Central memory CD8-positive, alpha-beta T cell (primary cell): ENCODE data around the gene OR10K1.
"Not testable (repeated sequence)": the region's sequence is repeated elsewhere in the genome, so short reads cannot be mapped to it uniquely, and the experiment has no call there.

Source experiments
- ATAC-seq: fragments of 150-1000 bp; cut with Tn5 transposase; replicated peaks from 2 replicates; pipeline ENCODE4 v1.10.0; 2022; ENCODE audit warnings: mild to moderate bottlenecking, moderate FRiP score, moderate number of reproducible peaks; ENCODE audit not compliant: poor library complexity, severe bottlenecking; ENCODE audit errors: extremely low read depth
- DNase-seq, 2 donors: peaks; one replicate each; pipeline ENCODE4 v3.0.0; 2021; ENCODE audit warnings: low spot score in 2 of 2
- H3K27ac Mint-ChIP-seq: one replicate; pipeline ENCODE4 v1.8.0; 2022; ENCODE audit warnings: low read depth, mild to moderate bottlenecking, moderate library complexity, mixed read lengths
- H3K27me3 Mint-ChIP-seq: one replicate; pipeline ENCODE4 v1.8.0; 2022; ENCODE audit warnings: mixed read lengths
- H3K36me3 Mint-ChIP-seq: one replicate; pipeline ENCODE4 v1.8.0; 2022; ENCODE audit warnings: mild to moderate bottlenecking, moderate library complexity, mixed read lengths; ENCODE audit not compliant: insufficient read depth
- H3K4me1 Mint-ChIP-seq: one replicate; pipeline ENCODE4 v1.8.0; 2022; ENCODE audit warnings: mixed read lengths
- H3K4me3 Mint-ChIP-seq: one replicate; pipeline ENCODE4 v1.8.0; 2022; ENCODE audit warnings: mild to moderate bottlenecking, moderate library complexity, mixed read lengths
- H3K9me3 Mint-ChIP-seq: one replicate; pipeline ENCODE4 v1.8.0; 2022; ENCODE audit warnings: mixed read lengths

Gene OR10K1, protein sequence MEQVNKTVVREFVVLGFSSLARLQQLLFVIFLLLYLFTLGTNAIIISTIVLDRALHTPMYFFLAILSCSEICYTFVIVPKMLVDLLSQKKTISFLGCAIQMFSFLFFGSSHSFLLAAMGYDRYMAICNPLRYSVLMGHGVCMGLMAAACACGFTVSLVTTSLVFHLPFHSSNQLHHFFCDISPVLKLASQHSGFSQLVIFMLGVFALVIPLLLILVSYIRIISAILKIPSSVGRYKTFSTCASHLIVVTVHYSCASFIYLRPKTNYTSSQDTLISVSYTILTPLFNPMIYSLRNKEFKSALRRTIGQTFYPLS

DNA sequence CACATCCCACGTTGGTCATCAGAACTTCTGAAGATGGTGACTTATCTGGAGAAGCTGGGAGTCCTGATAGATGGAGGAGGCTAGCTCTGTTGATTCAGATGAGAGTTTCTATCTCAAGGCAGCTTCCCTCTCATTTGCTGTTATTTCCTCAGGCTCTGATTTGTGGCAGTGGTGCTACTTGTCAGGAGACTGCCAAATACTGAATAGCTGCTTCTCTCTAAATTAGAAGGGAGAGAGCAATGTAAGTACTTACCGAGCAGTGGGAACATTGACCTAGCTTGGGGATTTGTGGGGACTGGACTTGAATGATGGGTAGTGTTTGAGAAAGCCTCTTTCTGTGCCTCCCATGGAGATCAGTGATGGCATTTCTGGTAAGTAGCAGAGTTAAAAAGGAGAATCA, at the start of gene OR10K1:
Gene OR10K1, plus strand, starts transcription at position 301 of the 400 bp plus-strand sequence. CDS start 3,728 bp downstream, outside the sequence.
- no peak for ATAC-seq
- DNase-seq, result no peak
- Mint-ChIP-seq H3K27ac (no peak within 1 kb of the TSS), H3K36me3 (no peaks in the 10 kb centered on the region), H3K4me1 (no peaks in the 10 kb centered on the region), H3K27me3 (peaks cover 52% of the 10 kb centered on the region), H3K4me3 (no peak within 1 kb of the TSS), H3K9me3 (no peaks in the 10 kb centered on the region)

DNA sequence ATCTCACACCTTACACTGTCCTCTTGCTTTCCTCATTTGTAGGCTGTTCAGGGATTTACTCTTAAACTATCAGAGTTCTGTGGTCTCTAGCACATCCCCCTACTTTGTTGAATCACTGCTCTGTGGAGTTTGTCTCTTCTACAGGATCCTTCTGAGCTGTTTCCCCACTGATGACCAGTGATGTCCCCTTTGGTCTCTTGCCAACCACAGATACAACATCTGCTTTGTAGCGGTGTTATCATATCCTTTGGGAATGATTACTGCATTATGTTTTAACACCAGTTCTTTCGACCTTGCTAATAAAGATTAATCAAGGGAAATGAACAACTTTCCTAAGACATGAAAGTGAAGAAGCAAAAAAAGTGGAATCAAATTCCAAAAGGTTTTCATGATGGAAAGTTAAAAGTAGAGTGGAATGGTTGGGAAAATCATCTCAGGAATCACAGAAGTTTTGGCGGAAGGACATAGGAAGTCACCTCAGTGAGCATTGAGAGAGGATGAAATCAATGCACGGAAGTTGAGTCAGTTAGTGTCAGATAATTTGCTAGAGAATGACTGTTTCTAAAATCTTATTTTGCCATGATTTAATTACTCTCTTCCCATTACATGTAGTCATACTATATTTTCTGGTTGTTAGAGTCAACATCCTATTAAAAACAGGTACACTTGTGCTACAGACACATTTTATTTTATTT, 46.8 kb upstream of the OR10K1 start:
- no peak overlapping the region for H3K4me3 Mint-ChIP-seq
- no peaks in the 10 kb centered on the region for H3K36me3 Mint-ChIP-seq
- H3K4me1 Mint-ChIP-seq, result no peaks in the 10 kb centered on the region
- no peak overlapping the region for H3K27ac Mint-ChIP-seq
- no peak for DNase-seq
- H3K9me3 Mint-ChIP-seq, result no peaks in the 10 kb centered on the region
- H3K27me3 Mint-ChIP-seq, result peaks cover 36% of the 10 kb centered on the region
- no peak for ATAC-seq

DNA sequence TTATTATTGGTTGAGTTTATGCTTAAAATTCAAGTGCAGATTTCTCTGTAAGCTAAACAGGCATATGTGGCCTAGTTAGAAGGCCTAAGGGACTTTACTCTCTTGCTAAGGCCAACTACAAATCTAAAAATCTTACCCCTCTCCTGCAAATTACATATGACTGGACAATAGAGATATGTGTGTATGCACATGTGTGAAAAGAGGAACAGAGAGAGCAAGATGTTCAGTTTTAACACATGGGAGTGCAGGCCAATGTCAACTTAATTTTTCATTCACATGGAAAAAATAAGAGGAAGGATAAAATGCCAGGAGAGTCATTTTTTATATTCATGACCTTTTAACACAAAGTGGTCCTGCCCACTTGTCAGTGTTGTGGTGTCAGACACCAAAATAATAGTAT, 44.0 kb upstream of the OR10K1 start:
- Mint-ChIP-seq H3K9me3 (no peaks in the 10 kb centered on the region), H3K36me3 (no peaks in the 10 kb centered on the region)

DNA sequence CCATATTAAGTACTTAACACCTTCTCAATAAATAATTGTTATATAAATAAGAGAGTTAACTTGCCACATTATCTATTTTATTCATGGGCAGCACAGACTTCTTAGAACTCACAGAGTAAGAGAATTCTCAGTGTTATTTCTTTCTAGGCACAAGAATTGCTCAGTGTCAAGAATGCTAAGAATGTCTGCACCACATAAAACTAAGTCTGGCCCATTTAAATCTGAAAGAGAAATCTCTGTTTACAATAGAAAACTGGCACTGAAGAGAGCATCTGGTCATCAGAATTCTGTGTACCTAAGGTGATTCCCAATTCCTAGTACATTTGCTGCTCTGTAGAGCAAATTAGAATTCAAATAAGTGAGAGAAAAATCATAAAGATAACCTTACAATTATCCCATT, 39.4 kb upstream of the OR10K1 start:
- Mint-ChIP-seq H3K4me3 (no peak overlapping the region), H3K4me1 (no peaks in the 10 kb centered on the region), H3K9me3 (no peaks in the 10 kb centered on the region), H3K36me3 (no peaks in the 10 kb centered on the region), H3K27ac (no peak overlapping the region), H3K27me3 (peaks cover 19% of the 10 kb centered on the region)
- no peak for ATAC-seq
- DNase-seq, result no peak

More for the DNA sequence above, 44.0 kb upstream of the OR10K1 start:
- Mint-ChIP-seq H3K27me3 (peaks cover 50% of the 10 kb centered on the region), H3K4me1 (no peaks in the 10 kb centered on the region), H3K27ac (no peak overlapping the region), H3K4me3 (no peak overlapping the region)
- no peak for ATAC-seq
- no peak for DNase-seq

DNA sequence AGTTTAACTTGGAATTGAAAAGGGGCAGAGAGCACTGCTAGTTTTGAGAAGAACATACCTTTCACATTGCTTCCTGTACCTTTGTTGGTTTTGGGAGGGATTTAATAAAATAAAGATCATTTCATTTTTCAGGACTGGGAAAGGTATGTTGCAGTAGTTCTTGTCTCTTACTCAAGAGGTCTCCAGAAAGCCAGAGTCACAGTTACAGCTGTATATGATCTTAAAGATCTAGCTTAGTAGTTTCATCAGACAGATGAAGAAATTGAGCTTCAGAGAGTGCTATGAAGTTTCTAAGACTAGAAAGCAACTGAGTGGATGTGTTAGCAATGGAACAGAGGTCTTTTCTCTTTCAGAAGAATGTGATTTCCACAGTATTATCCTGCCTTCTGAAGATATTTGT, 36.6 kb upstream of the OR10K1 start:
- Mint-ChIP-seq H3K27me3 (peaks cover 45% of the 10 kb centered on the region), H3K36me3 (no peaks in the 10 kb centered on the region), H3K9me3 (peaks cover 7% of the 10 kb centered on the region), H3K4me3 (no peak overlapping the region), H3K4me1 (no peaks in the 10 kb centered on the region), H3K27ac (no peak overlapping the region)
- no peak for DNase-seq
- no peak for ATAC-seq

DNA sequence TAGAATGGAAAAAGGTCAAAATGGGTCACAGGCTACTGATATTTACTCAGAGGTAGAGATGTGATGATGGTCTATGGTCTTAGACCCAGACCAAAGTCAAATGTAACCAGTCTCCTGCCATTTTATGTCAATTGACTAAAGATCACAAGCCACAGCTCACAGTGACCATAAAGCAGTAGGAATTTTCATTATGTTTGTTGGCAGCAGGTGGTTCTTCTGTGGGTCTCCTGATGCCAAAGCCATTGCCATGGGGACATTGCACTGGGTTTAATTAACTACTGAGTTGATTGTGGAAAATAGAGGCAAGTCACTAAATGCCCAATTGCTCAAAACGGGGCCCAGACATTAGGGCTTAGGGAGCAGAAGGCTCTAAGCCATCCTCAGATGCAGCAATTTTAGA, 35.5 kb upstream of the OR10K1 start, which contains the start of gene OR10K2:
Gene OR10K2, minus strand, starts transcription at position 101 of the 400 bp plus-strand sequence. CDS start 5,371 bp downstream, outside the sequence.
- H3K27ac Mint-ChIP-seq, result no peak within 1 kb of the TSS
- ATAC-seq, result no peak

DNA sequence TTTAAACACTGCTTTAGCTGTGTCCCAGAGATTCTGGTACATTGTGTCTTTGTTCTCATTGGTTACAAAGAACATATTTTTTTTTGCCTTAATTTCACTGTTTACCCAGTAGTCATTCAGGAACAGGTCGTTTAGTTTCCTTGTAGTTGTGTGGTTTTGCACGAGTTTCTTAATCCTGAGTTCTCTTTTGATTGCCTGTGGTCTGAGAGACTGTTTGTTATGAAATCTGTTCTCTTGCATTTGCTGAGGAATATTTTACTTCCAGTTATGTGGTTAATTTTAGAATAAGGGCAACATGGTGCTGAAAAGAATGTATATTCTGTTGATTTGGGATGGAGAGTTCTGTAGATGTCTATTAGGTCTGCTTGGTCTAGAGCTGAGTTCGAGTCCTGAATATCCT, 31.5 kb upstream of the OR10K1 start:
- Mint-ChIP-seq H3K9me3 (peaks cover 13% of the 10 kb centered on the region), H3K27me3 (peaks cover 79% of the 10 kb centered on the region)
- H3K27ac Mint-ChIP-seq, ATAC-seq, H3K36me3 Mint-ChIP-seq, H3K4me1 Mint-ChIP-seq, H3K4me3 Mint-ChIP-seq, DNase-seq: not testable (repeated sequence)

More for the DNA sequence above, 35.5 kb upstream of the OR10K1 start, which contains the start of gene OR10K2:
- Mint-ChIP-seq H3K27me3 (peaks cover 45% of the 10 kb centered on the region), H3K9me3 (peaks cover 7% of the 10 kb centered on the region), H3K4me3 (no peak within 1 kb of the TSS), H3K4me1 (no peaks in the 10 kb centered on the region), H3K36me3 (no peaks in the 10 kb centered on the region)
- no peak for DNase-seq

DNA sequence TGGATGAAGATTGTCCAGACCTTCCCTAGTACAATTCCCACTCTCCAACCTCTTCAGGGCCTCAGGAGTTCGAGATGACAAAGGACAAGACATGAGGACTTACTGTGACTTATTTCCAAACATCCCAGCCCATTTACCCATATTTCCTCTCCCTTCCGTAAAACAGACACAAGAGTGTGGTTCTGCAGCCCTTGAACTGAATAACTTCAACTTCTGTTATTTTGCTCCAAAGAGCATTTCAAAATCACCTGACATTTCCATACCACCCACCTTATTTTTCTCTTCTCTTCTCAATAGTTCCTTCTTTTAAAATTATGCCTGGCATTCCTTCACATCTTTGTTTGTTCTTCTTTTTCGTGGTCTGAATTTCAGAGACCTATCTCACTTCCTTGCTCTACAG, 26.9 kb upstream of the OR10K1 start:
- no peak overlapping the region for H3K4me3 Mint-ChIP-seq
- H3K27ac Mint-ChIP-seq, result no peak overlapping the region
- ATAC-seq (no peak), DNase-seq (no peak)
- H3K9me3 Mint-ChIP-seq, result peaks cover 6% of the 10 kb centered on the region
- H3K27me3 Mint-ChIP-seq, result peaks cover 85% of the 10 kb centered on the region
- H3K4me1 Mint-ChIP-seq, result no peaks in the 10 kb centered on the region
- no peaks in the 10 kb centered on the region for H3K36me3 Mint-ChIP-seq

DNA sequence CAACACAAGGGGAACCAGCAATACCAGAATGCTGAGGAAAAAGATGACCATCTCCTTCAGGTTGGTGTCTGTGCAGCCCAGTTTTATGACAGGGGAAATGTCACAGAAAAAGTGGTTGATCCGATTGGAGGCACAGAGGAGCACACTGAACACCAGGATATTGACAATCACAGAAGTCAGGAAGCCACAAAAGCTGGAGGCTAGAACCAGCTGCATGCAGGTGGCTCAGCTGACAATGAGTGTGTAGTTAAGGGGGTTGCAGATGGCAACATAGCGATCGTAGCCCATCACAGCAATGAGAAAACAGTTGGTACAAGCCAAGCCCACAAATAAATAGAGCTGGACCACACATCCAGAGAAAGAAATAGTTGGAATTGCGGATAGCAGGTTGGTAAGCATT, 16.3 kb upstream of the OR10K1 start:
- no peak for ATAC-seq
- no peak overlapping the region for H3K27ac Mint-ChIP-seq

DNA sequence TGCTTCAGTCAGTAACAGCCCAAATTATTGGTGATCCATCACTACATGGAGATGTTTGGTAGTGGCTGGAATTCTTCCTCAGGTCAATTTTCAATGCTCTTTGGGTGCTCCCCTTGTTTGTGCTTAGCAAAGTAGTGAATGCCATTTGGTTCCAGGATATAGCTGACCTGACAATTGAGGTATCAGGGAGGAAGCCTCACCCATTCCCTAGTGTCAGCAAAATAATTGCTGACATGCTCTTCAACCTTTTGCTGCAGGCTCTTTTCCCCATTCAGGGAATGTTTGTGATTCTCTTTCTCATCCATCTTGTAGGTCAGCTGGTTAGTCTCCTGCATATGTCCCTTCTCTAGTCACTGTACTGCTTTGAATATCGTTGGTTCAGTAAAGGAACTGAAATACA, 7.1 kb upstream of the OR10K1 start:
- DNase-seq, result no peak
- H3K27ac Mint-ChIP-seq, result no peak overlapping the region
- H3K4me1 Mint-ChIP-seq, result no peaks in the 10 kb centered on the region
- H3K9me3 Mint-ChIP-seq, result peaks cover 9% of the 10 kb centered on the region
- H3K36me3 Mint-ChIP-seq, result no peaks in the 10 kb centered on the region
- H3K4me3 Mint-ChIP-seq, result no peak overlapping the region
- H3K27me3 Mint-ChIP-seq, result peaks cover 61% of the 10 kb centered on the region
- ATAC-seq, result no peak

More for the DNA sequence above, 16.3 kb upstream of the OR10K1 start:
- no peak overlapping the region for H3K4me3 Mint-ChIP-seq
- H3K27me3 Mint-ChIP-seq, result peaks cover 62% of the 10 kb centered on the region
- DNase-seq, result no peak
- no peaks in the 10 kb centered on the region for H3K9me3 Mint-ChIP-seq
- no peaks in the 10 kb centered on the region for H3K4me1 Mint-ChIP-seq
- no peaks in the 10 kb centered on the region for H3K36me3 Mint-ChIP-seq

DNA sequence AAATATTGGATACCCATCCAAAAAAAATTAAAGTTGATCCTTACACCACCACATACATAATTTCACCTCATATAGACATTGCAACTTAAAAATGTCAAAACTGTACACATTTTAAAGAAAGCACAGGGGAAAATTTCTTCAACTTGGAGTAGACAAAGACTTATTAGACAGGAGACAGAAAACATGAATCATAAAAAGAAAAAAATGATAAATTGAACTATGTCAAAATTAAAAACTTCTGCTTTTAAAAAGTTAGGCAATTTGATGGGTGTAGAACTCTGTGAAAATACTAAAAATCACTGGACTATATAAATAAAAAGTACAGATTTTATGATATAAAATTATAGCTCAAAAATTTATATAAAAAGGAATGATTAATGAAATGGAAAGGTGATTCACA, 4.4 kb upstream of the OR10K1 start:
- ATAC-seq (no peak), DNase-seq (no peak)
- Mint-ChIP-seq H3K27me3 (peaks cover 69% of the 10 kb centered on the region), H3K36me3 (no peaks in the 10 kb centered on the region), H3K9me3 (no peaks in the 10 kb centered on the region), H3K27ac (no peak overlapping the region), H3K4me1 (no peaks in the 10 kb centered on the region), H3K4me3 (no peak overlapping the region)

DNA sequence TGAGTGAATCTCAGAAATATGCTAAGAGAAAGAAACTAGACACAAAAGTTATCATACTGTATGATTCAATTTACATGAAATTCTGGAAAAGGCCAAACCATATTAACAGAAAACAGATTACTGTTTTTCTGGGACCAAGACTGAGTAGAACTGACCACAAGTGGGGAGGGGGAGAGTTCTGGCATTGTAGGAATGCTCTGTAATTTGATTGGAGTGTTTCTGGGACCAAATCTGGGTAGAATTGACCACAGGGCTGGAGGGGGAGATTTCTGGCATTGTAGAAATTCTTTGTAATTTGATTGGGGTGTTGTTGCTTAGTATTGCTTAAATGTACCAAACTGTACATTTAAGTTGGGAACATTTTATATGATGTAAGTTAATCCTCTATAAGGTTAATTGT, 3.4 kb upstream of the OR10K1 start:
- H3K27me3 Mint-ChIP-seq, result peaks cover 69% of the 10 kb centered on the region
- no peaks in the 10 kb centered on the region for H3K36me3 Mint-ChIP-seq
- DNase-seq (no peak), ATAC-seq (no peak)
- no peak overlapping the region for H3K4me3 Mint-ChIP-seq
- H3K9me3 Mint-ChIP-seq, result no peaks in the 10 kb centered on the region
- H3K4me1 Mint-ChIP-seq, result no peaks in the 10 kb centered on the region
- H3K27ac Mint-ChIP-seq, result no peak overlapping the region

DNA sequence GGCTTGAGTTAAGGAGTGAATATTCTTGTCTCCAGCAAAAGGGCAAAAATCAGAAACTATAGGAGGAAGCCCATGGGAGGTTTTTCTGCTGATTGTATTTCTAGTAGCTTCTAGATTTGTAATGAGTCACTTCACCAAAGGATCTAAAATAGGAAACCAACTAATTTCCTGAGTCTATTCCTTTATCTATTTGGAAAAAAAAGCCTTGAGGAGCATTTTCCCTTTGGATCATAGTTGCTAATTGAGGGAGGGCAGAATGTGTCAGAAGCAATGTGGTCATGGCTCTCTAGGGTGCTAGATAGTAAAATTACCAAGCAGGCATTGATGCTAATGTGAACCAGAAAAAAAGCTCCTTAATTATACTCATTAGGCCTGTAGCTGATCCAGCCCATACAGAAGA, 10.3 kb downstream of the OR10K1 start, which contains the start of gene OR10R2:
Gene OR10R2, plus strand, starts transcription at position 301 of the 400 bp plus-strand sequence. CDS start 106 bp downstream, outside the sequence.
- DNase-seq, result no peak
- no peak within 1 kb of the TSS for H3K4me3 Mint-ChIP-seq
- no peaks in the 10 kb centered on the region for H3K4me1 Mint-ChIP-seq
- no peaks in the 10 kb centered on the region for H3K36me3 Mint-ChIP-seq
- H3K27me3 Mint-ChIP-seq, result peaks cover 43% of the 10 kb centered on the region
- no peak within 1 kb of the TSS for H3K27ac Mint-ChIP-seq
- no peaks in the 10 kb centered on the region for H3K9me3 Mint-ChIP-seq
- ATAC-seq, result no peak
